ENCODE data around the gene TRPC4AP. TPM values are rescaled to one million over a fixed set of nuclear protein-coding genes. Genes with fewer than 3 reads are reported as not detected.

The TRPC4AP gene
- total and polyA plus RNA-seq, 8 donors, result 26.2 to 89.0 (median 52.4) TPM

DNA sequence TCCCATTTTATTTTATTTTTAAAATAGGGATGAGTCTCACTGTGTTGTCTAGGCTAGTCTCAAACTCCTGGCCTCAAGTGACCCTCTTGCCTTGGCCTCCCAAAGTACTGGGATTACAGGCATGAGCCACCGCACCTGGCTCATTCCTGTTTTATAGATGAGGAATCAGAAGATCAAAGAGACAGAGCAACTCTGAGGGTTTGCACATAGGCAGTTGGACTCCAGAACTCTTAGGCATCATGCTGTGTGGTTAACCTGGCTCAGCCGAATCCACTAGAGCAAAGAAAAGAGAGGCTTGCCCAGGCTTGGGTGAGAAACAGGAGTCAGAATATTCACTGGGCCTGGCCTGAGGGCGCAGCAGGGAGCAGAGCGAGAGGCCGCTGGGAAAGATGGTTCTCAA lies 127.6 kb downstream of the TRPC4AP start:
- no peak overlapping the region for H3K27ac ChIP-seq
- peaks cover 0 to 4% (median 0%) of the 10 kb centered on the region in 4 donors for H3K4me1 ChIP-seq
- H3K4me3 ChIP-seq, result no peak overlapping the region
- 91 to 97% (median 96%) methylated on average over 5 of the region's 5 CpGs for WGBS, 5 donors
- H3K27me3 ChIP-seq, result no peaks in the 10 kb centered on the region
- intact Hi-C loops (cut with DNase I; ENCODE audit: low total_unique reads), result no loop called here
- H3K36me3 ChIP-seq, result no peaks in the 10 kb centered on the region
- TF ChIP-seq POLR2AphosphoS5 (IDR thresholded peaks at IDR 0.05), result no peak
- TF ChIP-seq, protein P1, sequence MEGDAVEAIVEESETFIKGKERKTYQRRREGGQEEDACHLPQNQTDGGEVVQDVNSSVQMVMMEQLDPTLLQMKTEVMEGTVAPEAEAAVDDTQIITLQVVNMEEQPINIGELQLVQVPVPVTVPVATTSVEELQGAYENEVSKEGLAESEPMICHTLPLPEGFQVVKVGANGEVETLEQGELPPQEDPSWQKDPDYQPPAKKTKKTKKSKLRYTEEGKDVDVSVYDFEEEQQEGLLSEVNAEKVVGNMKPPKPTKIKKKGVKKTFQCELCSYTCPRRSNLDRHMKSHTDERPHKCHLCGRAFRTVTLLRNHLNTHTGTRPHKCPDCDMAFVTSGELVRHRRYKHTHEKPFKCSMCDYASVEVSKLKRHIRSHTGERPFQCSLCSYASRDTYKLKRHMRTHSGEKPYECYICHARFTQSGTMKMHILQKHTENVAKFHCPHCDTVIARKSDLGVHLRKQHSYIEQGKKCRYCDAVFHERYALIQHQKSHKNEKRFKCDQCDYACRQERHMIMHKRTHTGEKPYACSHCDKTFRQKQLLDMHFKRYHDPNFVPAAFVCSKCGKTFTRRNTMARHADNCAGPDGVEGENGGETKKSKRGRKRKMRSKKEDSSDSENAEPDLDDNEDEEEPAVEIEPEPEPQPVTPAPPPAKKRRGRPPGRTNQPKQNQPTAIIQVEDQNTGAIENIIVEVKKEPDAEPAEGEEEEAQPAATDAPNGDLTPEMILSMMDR (IDR thresholded peaks at IDR 0.05), result no peak
- TF ChIP-seq EP300 (IDR thresholded peaks at IDR 0.05), result no peak
- TF ChIP-seq POLR2A (IDR thresholded peaks at IDR 0.05), result no peak
- H3K9me3 ChIP-seq, result no peaks in the 10 kb centered on the region
- DNase-seq, result no peak

DNA sequence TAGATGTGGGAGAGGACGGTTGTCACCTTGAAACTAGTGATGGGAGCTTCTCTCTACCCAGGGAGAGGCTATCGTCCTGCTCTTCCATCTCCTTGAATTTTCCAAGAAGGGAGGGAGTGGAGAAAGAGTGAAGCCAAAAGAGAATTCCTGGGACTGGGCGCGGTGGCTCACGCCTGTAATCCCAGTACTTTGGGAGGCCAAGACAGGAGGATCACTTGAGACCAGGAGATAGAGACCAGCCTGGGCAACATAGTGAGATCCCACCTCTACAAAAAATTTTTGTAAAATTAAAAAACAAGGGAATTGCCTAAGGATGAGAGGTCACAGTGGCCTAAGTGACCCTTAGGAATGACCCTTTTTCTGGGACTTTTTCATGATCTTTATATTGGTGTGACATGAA lies 128.1 kb downstream of the TRPC4AP start:
- WGBS, 5 donors, result 92 to 97% (median 95%) methylated on average over 5 of the region's 5 CpGs
- intact Hi-C loops (cut with DNase I; ENCODE audit: low total_unique reads), result no loop called here
- no peak for DNase-seq

DNA sequence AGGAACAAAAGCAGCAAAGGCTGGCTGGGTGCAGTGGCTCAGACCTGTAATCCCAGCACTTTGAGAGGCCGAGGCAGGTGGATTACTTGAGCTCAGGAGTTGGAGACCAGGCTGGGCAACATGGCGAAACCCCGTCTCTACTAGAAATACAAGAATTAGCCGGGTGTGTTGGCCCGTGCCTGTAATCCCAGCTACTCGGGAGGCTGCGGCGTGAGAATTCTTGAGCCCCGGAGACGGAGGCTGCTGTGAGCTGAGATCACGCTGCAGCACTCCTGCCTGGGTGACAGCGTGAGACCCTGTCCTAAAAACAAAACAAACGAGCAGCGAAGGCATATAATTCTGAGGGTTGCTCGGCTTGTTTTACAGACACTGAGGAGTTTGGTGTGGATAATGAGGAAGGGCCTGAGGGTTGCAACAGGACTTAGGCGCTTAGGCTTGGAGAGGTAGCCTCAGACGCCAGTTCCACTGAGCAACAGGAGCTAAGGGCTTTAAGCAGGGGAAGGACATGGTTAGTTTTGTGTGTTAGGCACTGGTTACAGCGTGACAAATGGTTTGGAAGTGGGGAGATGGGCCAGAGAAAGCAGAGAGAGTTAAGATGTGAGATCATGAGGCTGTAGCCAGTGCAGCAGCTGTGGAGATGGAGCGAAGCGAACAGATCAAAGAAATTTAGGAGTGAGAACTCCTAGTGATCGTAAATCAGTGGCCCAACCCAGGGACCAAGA lies 135.7 kb downstream of the TRPC4AP start:
- Histone ChIP-seq H3K27me3 (no peaks in the 10 kb centered on the region), H3K9me3 (no peaks in the 10 kb centered on the region), H3K4me1 (peaks cover 9 to 31% (median 24%) of the 10 kb centered on the region in 4 donors), H3K27ac (peak overlapping the region in 1 of 5 donors; percentile 94), H3K36me3 (no peaks in the 10 kb centered on the region), H3K4me3 (no peak overlapping the region)
- TF ChIP-seq, protein P1 (IDR thresholded peaks at IDR 0.05), result no peak
- TF ChIP-seq EP300 (IDR thresholded peaks at IDR 0.05), result no peak
- TF ChIP-seq POLR2AphosphoS5 (IDR thresholded peaks at IDR 0.05), result no peak
- no peak for TF ChIP-seq POLR2A (IDR thresholded peaks at IDR 0.05)
- WGBS, 5 donors, result 86 to 95% (median 92%) methylated on average over 21 of the region's 21 CpGs
- intact Hi-C loops (cut with DNase I; ENCODE audit: low total_unique reads), result loop anchor here (5.0 kb wide), 1 partner anchor 85 kb away; the partner anchor contains the start of gene GGT7
- no peak for DNase-seq

More for the DNA sequence above, 128.1 kb downstream of the TRPC4AP start:
- no peaks in the 10 kb centered on the region for H3K9me3 ChIP-seq
- H3K36me3 ChIP-seq, result no peaks in the 10 kb centered on the region
- H3K4me3 ChIP-seq, result no peak overlapping the region
- peaks cover 0 to 4% (median 0%) of the 10 kb centered on the region in 4 donors for H3K4me1 ChIP-seq
- no peak overlapping the region for H3K27ac ChIP-seq
- H3K27me3 ChIP-seq, result no peaks in the 10 kb centered on the region
- TF ChIP-seq POLR2AphosphoS5 (IDR thresholded peaks at IDR 0.05) (no peak), POLR2A (IDR thresholded peaks at IDR 0.05) (no peak), EP300 (IDR thresholded peaks at IDR 0.05) (no peak)
- TF ChIP-seq, protein P1 (IDR thresholded peaks at IDR 0.05), result no peak

DNA sequence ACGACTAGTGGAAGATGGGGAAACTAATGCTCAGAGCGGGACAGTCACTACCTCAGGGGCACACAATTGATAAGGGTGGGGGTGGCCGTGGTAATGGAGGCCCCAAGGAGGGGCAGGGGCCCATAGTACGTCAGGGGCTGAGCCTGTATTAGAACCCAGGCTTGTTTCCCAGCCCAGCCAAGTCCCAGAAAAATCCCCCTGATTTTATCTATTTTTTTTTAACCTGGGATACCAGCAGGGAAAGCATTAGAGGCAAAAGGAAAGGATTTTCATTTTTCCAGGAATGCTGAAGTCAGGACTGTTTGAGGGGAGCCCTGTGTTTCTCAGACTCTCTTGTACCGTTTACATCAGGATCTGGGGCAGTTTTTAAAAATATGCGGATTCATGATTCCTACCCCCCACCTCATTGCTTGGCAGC lies 136.6 kb downstream of the TRPC4AP start:
- Histone ChIP-seq H3K4me3 (peak overlapping the region; percentile 58 to 65 (median 62)), H3K36me3 (peaks cover 0 to 7% (median 5%) of the 10 kb centered on the region in 4 donors), H3K27ac (peak overlapping the region; percentile 88 to 94 (median 92)), H3K27me3 (no peaks in the 10 kb centered on the region), H3K4me1 (peaks cover 9 to 36% (median 24%) of the 10 kb centered on the region in 4 donors), H3K9me3 (no peaks in the 10 kb centered on the region)
- 14 to 20% (median 15%) methylated on average over 5 to 6 of the region's 6 CpGs for WGBS, 5 donors
- DNase-seq, result no peak
- intact Hi-C loops (cut with DNase I; ENCODE audit: low total_unique reads), result loop anchor here (5.0 kb wide), 1 partner anchor 84 kb away; the partner anchor contains the start of gene GGT7
- TF ChIP-seq EP300 (IDR thresholded peaks at IDR 0.05) (no peak), POLR2A (IDR thresholded peaks at IDR 0.05) (no peak), POLR2AphosphoS5 (IDR thresholded peaks at IDR 0.05) (no peak)
- TF ChIP-seq, protein P1 (IDR thresholded peaks at IDR 0.05), result peak in 2 of 7 experiments; percentile 4 to 37
